ENCODE measurements around the gene ELOVL3. TPM values are rescaled to one million over a fixed set of nuclear protein-coding genes. Genes with fewer than 3 reads are reported as not detected.

The ELOVL3 gene
- total and polyA plus RNA-seq, 2 experiments from 2014 or later: 0.59 TPM; not detected in 1

DNA sequence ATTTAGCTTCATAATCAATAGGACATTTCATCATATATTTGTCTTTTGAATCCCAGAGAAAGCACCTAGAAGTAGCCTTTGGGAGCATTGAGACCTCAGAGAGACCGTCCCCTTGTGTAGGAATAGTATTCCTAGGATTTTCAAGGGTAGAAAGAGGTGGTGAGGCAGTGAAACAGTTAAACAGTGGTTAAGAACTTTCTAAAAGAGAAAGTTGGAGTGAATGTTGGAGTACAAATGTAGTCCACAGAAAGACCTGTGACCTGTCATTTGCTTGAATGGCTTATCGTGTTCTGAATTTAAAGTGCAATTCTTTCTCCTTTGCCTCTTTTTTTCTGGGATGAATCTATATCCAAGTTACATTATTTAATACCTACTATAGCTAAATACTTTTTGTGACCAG, 49.2 kb downstream of the ELOVL3 start:
- Histone ChIP-seq H3K27me3 (ENCODE audit: insufficient read depth) (no peaks in the 10 kb centered on the region), H3K4me3 (no peak overlapping the region), H3K4me2 (no peak overlapping the region), H3K79me2 (replicated peaks; ENCODE audit: insufficient read depth) (peaks cover 11% of the 10 kb centered on the region), H3K36me3 (ENCODE audit: insufficient read depth) (no peaks in the 10 kb centered on the region), H3K4me1 (ENCODE audit: insufficient read depth) (no peaks in the 10 kb centered on the region), H3K9me2 (ENCODE audit: insufficient read depth) (no peaks in the 10 kb centered on the region), H3F3A (replicated peaks; ENCODE audit: low read depth) (no peaks in the 10 kb centered on the region), H3K27ac (ENCODE audit: low read depth) (no peak overlapping the region), H2AFZ (no peak overlapping the region), H4K20me1 (replicated peaks; ENCODE audit: insufficient read depth) (peaks cover 24% of the 10 kb centered on the region)
- Mint-ChIP-seq H3K9me3 (no peaks in the 10 kb centered on the region), H3K27ac (no peak overlapping the region), H3K4me3 (no peak overlapping the region), H3K36me3 (ENCODE audit: low read depth) (no peaks in the 10 kb centered on the region), H3K4me1 (no peaks in the 10 kb centered on the region), H3K27me3 (ENCODE audit: insufficient read depth, low read depth, poor library complexity) (no peaks in the 10 kb centered on the region)
- ATAC-seq: no peak
- no peak for DNase-seq (ENCODE audit: low spot score)
- TF ChIP-seq POLR2AphosphoS5 (IDR thresholded peaks at IDR 0.05; ENCODE audit: low read depth) (no peak), REST (IDR thresholded peaks at IDR 0.05; ENCODE audit: unreplicated experiment) (no peak), ZNF114 (CRISPR knock-in tag; IDR thresholded peaks at IDR 0.05) (no peak), NANOG (IDR thresholded peaks at IDR 0.05; ENCODE audit: borderline replicate concordance) (no peak), EZH2phosphoT487 (IDR thresholded peaks at IDR 0.05; ENCODE audit: unreplicated experiment) (no peak), JUNB (IDR thresholded peaks at IDR 0.05; ENCODE audit: unreplicated experiment) (no peak), CREB1 (CRISPR knock-in tag; IDR thresholded peaks at IDR 0.05; ENCODE audit: low read depth) (no peak), STAT1 (IDR thresholded peaks at IDR 0.05; ENCODE audit: unreplicated experiment) (no peak), CTCF (conservative IDR thresholded peaks at IDR 0.05; ENCODE audit: low read depth in 2 of 2) (no peak), EZH2 (IDR thresholded peaks at IDR 0.05; ENCODE audit: low read depth, unreplicated experiment) (no peak), ZNF331 (CRISPR knock-in tag; IDR thresholded peaks at IDR 0.05; ENCODE audit: low read depth) (no peak)
- TF ChIP-seq, protein P1, sequence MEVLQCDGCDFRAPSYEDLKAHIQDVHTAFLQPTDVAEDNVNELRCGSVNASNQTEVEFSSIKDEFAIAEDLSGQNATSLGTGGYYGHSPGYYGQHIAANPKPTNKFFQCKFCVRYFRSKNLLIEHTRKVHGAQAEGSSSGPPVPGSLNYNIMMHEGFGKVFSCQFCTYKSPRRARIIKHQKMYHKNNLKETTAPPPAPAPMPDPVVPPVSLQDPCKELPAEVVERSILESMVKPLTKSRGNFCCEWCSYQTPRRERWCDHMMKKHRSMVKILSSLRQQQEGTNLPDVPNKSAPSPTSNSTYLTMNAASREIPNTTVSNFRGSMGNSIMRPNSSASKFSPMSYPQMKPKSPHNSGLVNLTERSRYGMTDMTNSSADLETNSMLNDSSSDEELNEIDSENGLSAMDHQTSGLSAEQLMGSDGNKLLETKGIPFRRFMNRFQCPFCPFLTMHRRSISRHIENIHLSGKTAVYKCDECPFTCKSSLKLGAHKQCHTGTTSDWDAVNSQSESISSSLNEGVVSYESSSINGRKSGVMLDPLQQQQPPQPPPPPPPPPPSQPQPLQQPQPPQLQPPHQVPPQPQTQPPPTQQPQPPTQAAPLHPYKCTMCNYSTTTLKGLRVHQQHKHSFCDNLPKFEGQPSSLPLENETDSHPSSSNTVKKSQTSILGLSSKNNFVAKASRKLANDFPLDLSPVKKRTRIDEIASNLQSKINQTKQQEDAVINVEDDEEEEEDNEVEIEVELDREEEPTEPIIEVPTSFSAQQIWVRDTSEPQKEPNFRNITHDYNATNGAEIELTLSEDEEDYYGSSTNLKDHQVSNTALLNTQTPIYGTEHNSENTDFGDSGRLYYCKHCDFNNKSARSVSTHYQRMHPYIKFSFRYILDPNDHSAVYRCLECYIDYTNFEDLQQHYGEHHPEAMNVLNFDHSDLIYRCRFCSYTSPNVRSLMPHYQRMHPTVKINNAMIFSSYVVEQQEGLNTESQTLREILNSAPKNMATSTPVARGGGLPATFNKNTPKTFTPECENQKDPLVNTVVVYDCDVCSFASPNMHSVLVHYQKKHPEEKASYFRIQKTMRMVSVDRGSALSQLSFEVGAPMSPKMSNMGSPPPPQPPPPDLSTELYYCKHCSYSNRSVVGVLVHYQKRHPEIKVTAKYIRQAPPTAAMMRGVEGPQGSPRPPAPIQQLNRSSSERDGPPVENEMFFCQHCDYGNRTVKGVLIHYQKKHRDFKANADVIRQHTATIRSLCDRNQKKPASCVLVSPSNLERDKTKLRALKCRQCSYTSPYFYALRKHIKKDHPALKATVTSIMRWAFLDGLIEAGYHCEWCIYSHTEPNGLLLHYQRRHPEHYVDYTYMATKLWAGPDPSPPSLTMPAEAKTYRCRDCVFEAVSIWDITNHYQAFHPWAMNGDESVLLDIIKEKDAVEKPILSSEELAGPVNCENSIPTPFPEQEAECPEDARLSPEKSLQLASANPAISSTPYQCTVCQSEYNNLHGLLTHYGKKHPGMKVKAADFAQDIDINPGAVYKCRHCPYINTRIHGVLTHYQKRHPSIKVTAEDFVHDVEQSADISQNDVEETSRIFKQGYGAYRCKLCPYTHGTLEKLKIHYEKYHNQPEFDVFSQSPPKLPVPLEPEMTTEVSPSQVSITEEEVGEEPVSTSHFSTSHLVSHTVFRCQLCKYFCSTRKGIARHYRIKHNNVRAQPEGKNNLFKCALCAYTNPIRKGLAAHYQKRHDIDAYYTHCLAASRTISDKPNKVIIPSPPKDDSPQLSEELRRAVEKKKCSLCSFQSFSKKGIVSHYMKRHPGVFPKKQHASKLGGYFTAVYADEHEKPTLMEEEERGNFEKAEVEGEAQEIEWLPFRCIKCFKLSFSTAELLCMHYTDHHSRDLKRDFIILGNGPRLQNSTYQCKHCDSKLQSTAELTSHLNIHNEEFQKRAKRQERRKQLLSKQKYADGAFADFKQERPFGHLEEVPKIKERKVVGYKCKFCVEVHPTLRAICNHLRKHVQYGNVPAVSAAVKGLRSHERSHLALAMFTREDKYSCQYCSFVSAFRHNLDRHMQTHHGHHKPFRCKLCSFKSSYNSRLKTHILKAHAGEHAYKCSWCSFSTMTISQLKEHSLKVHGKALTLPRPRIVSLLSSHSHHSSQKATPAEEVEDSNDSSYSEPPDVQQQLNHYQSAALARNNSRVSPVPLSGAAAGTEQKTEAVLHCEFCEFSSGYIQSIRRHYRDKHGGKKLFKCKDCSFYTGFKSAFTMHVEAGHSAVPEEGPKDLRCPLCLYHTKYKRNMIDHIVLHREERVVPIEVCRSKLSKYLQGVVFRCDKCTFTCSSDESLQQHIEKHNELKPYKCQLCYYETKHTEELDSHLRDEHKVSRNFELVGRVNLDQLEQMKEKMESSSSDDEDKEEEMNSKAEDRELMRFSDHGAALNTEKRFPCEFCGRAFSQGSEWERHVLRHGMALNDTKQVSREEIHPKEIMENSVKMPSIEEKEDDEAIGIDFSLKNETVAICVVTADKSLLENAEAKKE (CRISPR knock-in tag; IDR thresholded peaks at IDR 0.05): no peak
- TF ChIP-seq, protein P2, sequence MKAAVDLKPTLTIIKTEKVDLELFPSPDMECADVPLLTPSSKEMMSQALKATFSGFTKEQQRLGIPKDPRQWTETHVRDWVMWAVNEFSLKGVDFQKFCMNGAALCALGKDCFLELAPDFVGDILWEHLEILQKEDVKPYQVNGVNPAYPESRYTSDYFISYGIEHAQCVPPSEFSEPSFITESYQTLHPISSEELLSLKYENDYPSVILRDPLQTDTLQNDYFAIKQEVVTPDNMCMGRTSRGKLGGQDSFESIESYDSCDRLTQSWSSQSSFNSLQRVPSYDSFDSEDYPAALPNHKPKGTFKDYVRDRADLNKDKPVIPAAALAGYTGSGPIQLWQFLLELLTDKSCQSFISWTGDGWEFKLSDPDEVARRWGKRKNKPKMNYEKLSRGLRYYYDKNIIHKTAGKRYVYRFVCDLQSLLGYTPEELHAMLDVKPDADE (IDR thresholded peaks at IDR 0.05): no peak

All from GM23338 (cell line).